Dedifferentiated amniotic fluid mesenchymal stem cell (primary cell): ENCODE data around the gene MUC20.
"Not testable (repeated sequence)": the region's sequence is repeated elsewhere in the genome, so short reads cannot be mapped to it uniquely, and the experiment has no call there.

ENCODE experiments used
- DNase-seq: peaks from one replicate; pipeline ENCODE4 v3.0.0-alpha.2; 2016; ENCODE audit errors: extremely low spot score

MUC20 gene

GRCh38 chr3:195720831-195721506 lies at the start of gene MUC20:
Gene MUC20, plus strand, starts transcription at chr3:195720978. Its CDS starts 30 bp downstream, at chr3:195721008.
- not testable (repeated sequence) for DNase-seq

DNA sequence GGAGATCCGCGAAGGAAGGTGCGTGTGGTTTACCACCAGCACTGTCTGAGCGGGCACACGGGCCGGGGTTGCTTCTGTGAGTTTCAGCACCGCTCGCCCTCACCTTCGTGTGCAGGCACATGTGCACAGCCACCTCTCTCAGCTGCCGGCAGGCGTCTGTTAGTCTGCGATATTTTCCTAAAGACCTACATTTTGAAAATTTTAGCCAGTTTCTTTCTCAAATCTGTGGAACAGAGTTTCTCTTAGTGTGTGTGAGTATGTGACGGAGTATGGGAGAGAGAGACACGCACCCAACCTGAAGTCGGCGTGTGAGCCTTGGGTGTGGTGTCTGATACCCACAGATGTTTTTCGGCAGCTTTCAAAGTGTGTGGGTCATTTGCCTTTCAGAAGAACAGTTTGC lies 49.5 kb upstream of the MUC20 start:
- not testable (repeated sequence) for DNase-seq

- not testable (repeated sequence) for DNase-seq
Observed at GRCh38 chr3:195673711-195674110, 47.1 kb upstream of the MUC20 start.

DNA sequence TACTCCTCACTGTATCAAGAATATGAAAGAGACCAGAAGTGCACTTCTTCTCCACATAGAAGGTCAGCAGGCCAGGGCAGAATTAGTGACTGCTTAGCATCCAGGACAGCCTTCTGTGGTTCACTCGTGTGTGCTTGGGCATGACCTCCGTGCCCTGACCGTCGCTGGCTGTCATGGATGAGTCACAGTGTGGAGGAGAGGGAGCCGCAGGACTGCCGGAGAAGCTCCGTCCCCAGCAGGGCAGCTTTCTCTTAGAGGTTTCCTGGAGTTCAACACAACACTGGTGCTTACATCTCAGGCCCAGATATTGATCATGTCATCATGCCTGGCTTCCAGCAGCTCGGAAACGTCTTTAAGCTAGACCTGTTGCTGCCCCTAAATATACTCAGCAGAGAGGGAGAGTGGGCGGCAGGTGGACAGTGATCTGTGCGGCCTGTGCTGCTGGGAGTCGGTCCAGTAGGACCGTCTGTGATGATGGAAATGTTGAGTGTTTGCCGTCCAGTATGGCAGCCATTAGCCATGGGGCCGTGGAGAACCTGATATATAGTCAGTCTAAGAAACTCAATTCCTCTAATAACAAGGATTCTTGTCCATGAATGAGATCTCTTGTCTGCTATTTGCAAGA lies 42.3 kb upstream of the MUC20 start:
- not testable (repeated sequence) for DNase-seq

GRCh38 chr3:195680690-195681089 lies 40.1 kb upstream of the MUC20 start:
- DNase-seq: not testable (repeated sequence)

- not testable (repeated sequence) for DNase-seq
Observed at GRCh38 chr3:195681458-195682103, 39.2 kb upstream of the MUC20 start.

GRCh38 chr3:195682104-195682742 lies 38.6 kb upstream of the MUC20 start:
- not testable (repeated sequence) for DNase-seq

DNA sequence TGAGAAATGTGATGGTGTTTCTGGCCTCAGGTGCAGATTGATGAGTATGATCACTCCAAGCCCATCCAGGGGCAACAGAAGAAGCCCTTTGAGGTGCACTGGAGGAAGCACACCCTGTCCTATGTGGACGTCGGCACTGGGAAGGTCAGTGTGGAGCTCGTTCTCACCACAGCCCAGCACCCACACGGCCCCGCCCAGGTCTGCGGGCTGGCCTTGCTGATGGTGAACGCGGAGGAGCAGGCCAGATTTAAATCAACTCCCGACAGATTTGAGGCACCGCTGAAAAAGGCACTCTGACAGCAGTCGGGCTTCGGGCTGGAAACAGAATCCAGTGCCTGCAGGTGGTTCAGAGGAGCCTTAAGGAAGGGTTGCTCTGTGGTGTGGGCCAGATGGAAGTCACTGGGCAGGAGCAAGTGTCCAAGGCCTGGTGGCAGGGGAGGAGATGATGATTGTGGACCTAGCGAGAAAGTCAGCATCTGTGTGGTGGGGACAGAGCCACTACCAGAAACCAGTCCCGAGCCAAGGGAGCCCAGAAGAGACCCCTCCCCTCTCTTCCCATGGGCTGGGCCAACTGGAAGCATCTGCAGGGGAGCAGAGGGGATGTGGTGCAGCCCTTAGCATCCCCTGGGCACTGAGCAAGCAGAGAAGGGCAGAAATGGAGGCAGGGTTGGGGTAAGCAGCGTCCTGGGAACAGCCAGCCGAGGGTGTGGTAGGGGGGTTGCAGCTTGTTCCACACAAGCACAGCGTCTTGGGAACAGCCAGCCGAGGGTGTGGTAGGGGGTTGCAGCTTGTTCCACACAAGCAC lies 36.9 kb upstream of the MUC20 start:
- not testable (repeated sequence) for DNase-seq

DNA sequence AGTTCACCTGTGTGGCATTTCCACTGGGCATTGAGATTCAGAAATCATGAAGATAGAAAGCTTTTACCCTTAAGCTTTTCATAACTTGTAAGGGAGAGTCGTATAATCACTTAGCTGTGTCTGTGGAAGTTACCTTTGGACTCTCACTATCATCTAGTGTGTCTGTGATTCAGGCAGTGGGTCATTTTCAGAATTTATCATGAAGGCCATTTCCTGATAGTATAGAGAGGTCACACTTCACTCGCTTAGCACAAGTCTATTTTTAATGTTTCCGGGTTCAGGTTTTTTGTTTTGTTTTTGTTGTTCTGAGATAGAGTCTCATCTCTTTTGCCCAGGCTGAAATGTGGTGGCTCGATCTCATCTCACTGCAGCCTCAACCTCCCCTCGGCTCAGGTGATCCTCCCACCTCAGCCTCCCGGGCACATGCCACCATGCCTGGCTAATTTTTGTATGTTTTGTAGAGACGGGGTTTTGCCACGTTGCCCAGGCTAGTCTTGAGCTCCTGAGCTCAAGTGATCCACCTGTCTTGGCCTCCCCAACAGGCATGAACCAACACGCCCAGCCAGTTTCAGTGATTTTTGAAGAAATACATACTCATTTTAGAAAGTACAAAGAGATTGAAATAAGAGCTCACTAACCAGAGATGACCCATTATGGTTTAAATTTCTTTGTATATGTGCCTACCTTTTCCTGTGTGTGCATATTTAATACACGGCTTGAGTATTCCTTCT lies 36.1 kb upstream of the MUC20 start:
- DNase-seq: not testable (repeated sequence)

DNA sequence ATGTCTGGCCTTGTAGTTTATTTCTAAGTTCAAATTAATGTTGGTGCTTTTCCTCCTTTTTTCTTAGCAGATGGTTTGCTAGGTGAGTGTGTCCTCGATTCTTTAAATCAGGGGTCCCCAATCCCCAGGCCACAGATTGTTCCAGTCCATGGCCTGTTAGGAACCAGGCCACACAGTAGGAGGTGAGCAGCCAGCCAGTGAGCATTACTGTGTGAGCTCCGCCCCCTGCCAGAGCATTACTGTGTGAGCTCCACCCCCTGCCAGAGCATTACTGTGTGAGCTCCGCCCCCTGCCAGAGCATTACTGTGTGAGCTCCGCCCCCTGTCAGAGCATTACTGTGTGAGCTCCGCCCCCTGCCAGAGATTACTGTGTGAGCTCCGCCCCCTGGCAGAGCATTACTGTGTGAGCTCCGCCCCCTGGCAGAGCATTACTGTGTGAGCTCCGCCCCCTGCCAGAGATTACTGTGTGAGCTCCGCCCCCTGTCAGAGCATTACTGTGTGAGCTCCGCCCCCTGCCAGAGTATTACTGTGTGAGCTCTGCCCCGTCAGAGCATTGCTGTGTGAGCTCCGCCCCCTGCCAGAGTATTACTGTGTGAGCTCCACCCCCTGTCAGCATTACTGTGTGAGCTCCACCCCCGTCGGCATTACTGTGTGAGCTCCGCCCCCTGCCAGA lies 34.1 kb upstream of the MUC20 start:
- DNase-seq: not testable (repeated sequence)

DNA sequence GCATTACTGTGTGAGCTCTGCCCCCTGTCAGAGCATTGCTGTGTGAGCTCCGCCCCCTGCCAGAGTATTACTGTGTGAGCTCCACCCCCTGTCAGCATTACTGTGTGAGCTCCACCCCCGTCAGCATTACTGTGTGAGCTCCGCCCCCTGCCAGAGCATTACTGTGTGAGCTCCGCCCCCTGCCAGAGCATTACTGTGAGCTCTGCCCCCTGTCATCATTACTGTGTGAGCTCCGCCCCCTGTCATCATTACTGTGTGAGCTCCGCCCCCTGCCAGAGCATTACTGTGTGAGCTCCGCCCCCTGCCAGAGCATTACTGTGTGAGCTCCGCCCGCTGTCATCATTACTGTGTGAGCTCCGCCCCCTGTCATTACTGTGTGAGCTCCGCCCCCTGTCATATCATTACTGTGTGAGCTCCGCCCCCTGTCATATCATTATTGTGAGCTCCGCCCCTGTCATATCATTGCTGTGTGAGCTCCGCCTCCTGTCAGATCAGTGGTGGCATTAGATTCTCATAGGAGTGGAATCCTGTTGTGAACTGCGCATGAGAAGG lies 33.5 kb upstream of the MUC20 start:
- DNase-seq: not testable (repeated sequence)

- DNase-seq: not testable (repeated sequence)
Observed at GRCh38 chr3:195688471-195689183, 32.2 kb upstream of the MUC20 start.

- not testable (repeated sequence) for DNase-seq
Observed at GRCh38 chr3:195689184-195690070, 31.4 kb upstream of the MUC20 start.

DNA sequence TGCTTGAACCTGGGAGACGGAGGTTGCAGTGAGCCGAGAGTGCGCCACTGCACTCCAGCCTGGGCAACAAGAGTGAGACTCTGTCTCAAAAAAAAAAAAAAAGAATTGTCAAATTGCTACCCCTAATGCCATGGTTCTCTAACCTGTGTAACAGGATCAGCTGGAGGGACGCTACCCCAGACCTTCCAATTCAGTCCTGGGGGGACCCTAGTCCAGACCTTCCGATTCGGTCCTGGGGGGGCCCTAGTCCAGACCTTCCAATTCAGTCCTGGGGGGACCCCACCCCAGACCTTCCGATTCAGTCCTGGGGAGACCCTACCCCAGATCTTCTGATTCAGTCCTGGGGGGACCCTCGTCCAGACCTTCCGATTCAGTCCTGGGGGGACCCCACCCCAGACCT lies 29.8 kb upstream of the MUC20 start:
- DNase-seq: no peak

- not testable (repeated sequence) for DNase-seq
Observed at GRCh38 chr3:195691596-195692353, 29.0 kb upstream of the MUC20 start.

GRCh38 chr3:195692354-195692685 lies 28.5 kb upstream of the MUC20 start:
- no peak for DNase-seq

GRCh38 chr3:195692781-195693427 lies 27.9 kb upstream of the MUC20 start:
- no peak for DNase-seq
